GM12878 (cell line): ENCODE data around the gene ALG8. TPM values are rescaled to one million over a fixed set of nuclear protein-coding genes. Genes with fewer than 3 reads are reported as not detected.
"Not testable (repeated sequence)": the region's sequence is repeated elsewhere in the genome, so short reads cannot be mapped to it uniquely, and the experiment has no call there.

Experiments
- ATAC-seq: fragments of 200-7000 bp; cut with Tn5 transposase; 3 replicates; pipeline ENCODE4 v1.9.1; 2020; ENCODE audit warnings: mild to moderate bottlenecking, moderate library complexity
- BruUV-seq: library from RNA; stranded (reverse); fragments of 400-500 nt; replicated peaks from 2 replicates; lab custom pipeline; 2021; lab: Mats Ljungman, UMichigan
- CTCF ChIA-PET: fragments of 300-600 bp; sonication (Branson Sonifier 250); formaldehyde crosslinking; extraction: SDS; loops from one replicate; lab custom pipeline; 2021; ENCODE audit warnings: inconsistent platforms; lab: Yijun Ruan, JAX
- POLR2A ChIA-PET: fragments of 350-600 bp; formaldehyde crosslinking; extraction: SDS; loops from one replicate; lab custom pipeline; 2021; ENCODE audit warnings: inconsistent platforms; lab: Charles Lee
- RAD21 ChIA-PET: fragments of 300-600 bp; sonication (Branson Sonifier 250); formaldehyde crosslinking; loops from one replicate; lab custom pipeline; 2023; ENCODE audit warnings: antibody characterized with exemption; ENCODE audit not compliant: unreplicated experiment; lab: Charles Lee
- SMC1A ChIA-PET: fragments of 300-600 bp; sonication (Branson Sonifier 250); formaldehyde crosslinking; loops from one replicate; lab custom pipeline; 2023; ENCODE audit not compliant: unreplicated experiment, uncharacterized antibody; lab: Charles Lee
- DNase-seq: peaks from one replicate; pipeline ENCODE4 v3.0.0-alpha.2; 2011; ENCODE audit warnings: low read depth, low spot score
- FAIRE-seq: peaks from 3 replicates; lab custom pipeline; 2011; peaks lifted over from hg19 to GRCh38; lab: Jason Lieb, UNC
- H2AFZ ChIP-seq: 2 replicates; pipeline ENCODE4 v1.6.0; 2011; ENCODE audit warnings: low read depth, low read length, control low read depth; ENCODE audit not compliant: control insufficient read depth
- H3K27ac ChIP-seq: 2 replicates; pipeline ENCODE4 v1.5.1; 2011; ENCODE audit warnings: control low read depth; ENCODE audit not compliant: control insufficient read depth, insufficient read depth
- H3K27me3 ChIP-seq, 2 experiments: replicated peaks in 1 of 2; 2 replicates each; pipeline versions ENCODE4 v1.6.0 to v1.6.1; 2011; ENCODE audit warnings: low read length in 1 of 2; ENCODE audit not compliant: control insufficient read depth in 2 of 2, insufficient read depth in 2 of 2
- H3K36me3 ChIP-seq, 2 experiments: 2 replicates each; pipeline ENCODE4 v1.5.1; 2011; ENCODE audit warnings: low read length in 1 of 2; ENCODE audit not compliant: control insufficient read depth in 2 of 2, insufficient read depth in 2 of 2
- H3K4me1 ChIP-seq: 2 replicates; pipeline ENCODE4 v1.6.1; 2011; ENCODE audit warnings: mild to moderate bottlenecking, low read length, moderate library complexity, mixed read lengths; ENCODE audit not compliant: control insufficient read depth, insufficient read depth
- H3K4me2 ChIP-seq: 2 replicates; pipeline ENCODE4 v1.6.0; 2011; ENCODE audit warnings: control low read depth; ENCODE audit not compliant: control insufficient read depth, insufficient read depth
- H3K4me3 ChIP-seq: fragments of 200-600 bp; sonication (generic); 2 replicates; pipeline ENCODE4 v1.5.1; 2016
- H3K79me2 ChIP-seq: 2 replicates; pipeline ENCODE4 v1.6.0; 2011; ENCODE audit warnings: low read length; ENCODE audit not compliant: control insufficient read depth, insufficient read depth
- H3K9ac ChIP-seq: 2 replicates; pipeline ENCODE4 v1.8.0; 2011; ENCODE audit warnings: low read length, control low read depth, mixed read lengths; ENCODE audit not compliant: control insufficient read depth, insufficient read depth
- H3K9me3 ChIP-seq: replicated peaks from 3 replicates; pipeline ENCODE4 v1.5.1; 2011; ENCODE audit warnings: mild to moderate bottlenecking, low read length; ENCODE audit not compliant: control insufficient read depth, insufficient read depth
- H4K20me1 ChIP-seq: 2 replicates; pipeline ENCODE4 v1.6.0; 2011; ENCODE audit not compliant: control insufficient read depth, insufficient read depth
- HCFC1 ChIP-seq: fragments of 150-350 bp; IDR thresholded peaks from 2 replicates; pipeline ENCODE4 v1.6.1; 2014; ENCODE audit warnings: low read length
- NRF1 ChIP-seq: conservative IDR thresholded peaks from 2 replicates; pipeline ENCODE4 v1.6.1; 2011; ENCODE audit warnings: mild to moderate bottlenecking, low read depth, low read length, improper control_type of control experiment
- TCF12 ChIP-seq: IDR thresholded peaks from 2 replicates; pipeline ENCODE4 v1.6.1; 2011; ENCODE audit warnings: low read depth, mild to moderate bottlenecking, low read length
- WGBS: methylation state at CpG from one replicate; pipeline ENCODE4 v1.1.6; 2016; ENCODE audit warnings: low lambda C conversion rate; ENCODE audit not compliant: insufficient replicate concordance, insufficient coverage; ENCODE audit errors: missing lambda C conversion rate; 5-methylcytosine and 5-hydroxymethylcytosine counted together
- in situ Hi-C: fragments of 300-500 bp; cut with MboI; formaldehyde crosslinking; loops from 9 replicates; pipeline ENCODE4 v1.14.3; 2018; ENCODE audit warnings: mixed read lengths
- intact Hi-C: fragments of 100-400 bp; cut with micrococcal nuclease; formaldehyde crosslinking; loops from one replicate; pipeline ENCODE4 v1.14.2; 2022; ENCODE audit not compliant: unreplicated experiment
- polyA plus RNA-seq, 11 experiments: library from polyadenylated mRNA; depleted of rRNA in 4 of 11; unstranded in 6 of 11; stranded (reverse) in 5 of 11; fragments of >200 nt; fragmentation: Nextera tagmentation in 4 of 11; fragmentation: Illumina TruSeq in 1 of 11; extraction: Ambion mirVana in 4 of 11; extraction: Trizol in 1 of 11; gene quantifications; 1 replicate in 1 of 11; 2 replicates in 10 of 11; pipeline versions ENCODE4 v1.2.1 to v1.2.3, GENCODE V29; 2011 to 2016; ENCODE audit warnings: inconsistent platforms in 2 of 11, missing spikeins in 2 of 11, low read depth in 1 of 11
- total RNA-seq, 4 experiments: library from RNA; depleted of rRNA in 3 of 4; stranded (reverse); fragments of >200 nt in 3 of 4; fragmentation: Illumina TruSeq in 1 of 4; extraction: Trizol in 1 of 4; gene quantifications; 2 replicates each; pipeline versions ENCODE4 v1.2.1 to v1.2.3, GENCODE V29; 2013 to 2021

Gene ALG8
- total and polyA plus RNA-seq, 10 of the 15 experiments (the other 5 are each of a cell fraction or from before 2014, with no cell fraction given), result 45.7 to 105 (median 68.4) TPM

DNA sequence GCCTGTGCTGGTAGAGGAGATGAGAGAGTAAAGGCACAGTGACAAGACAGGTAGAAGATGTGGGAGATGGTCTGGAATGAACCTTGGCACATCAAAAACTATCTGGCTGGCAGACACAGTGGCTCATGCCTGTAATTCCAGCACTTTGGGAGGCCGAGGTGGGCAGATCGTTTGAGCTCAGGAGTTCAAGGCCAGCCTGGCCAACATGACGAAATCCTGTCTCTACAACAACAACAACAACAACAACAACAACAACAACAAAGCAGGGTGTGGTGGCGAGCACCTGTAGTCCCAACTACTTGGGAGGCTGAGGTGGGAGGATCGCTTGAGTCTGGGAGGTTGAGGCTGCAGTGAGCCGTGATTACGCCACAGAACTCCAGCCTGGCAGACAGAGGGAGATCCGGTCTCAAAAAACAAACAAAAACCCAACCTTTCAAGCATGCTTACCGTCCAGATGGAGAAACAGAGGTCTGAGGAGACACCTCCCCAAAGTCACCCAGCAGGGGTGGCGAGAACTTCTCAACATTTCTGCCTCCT is 37.2 kb upstream of the ALG8 start:
- ATAC-seq (no peak), FAIRE-seq (no peak), DNase-seq (no peak)
- Histone ChIP-seq H3K9me3 (no peaks in the 10 kb centered on the region), H2AFZ (no peak overlapping the region), H4K20me1 (no peaks in the 10 kb centered on the region), H3K4me1 (no peaks in the 10 kb centered on the region), H3K36me3 (peaks cover 0 to 4% of the 10 kb centered on the region in 2 experiments; a peak in 3 of 4 replicates), H3K9ac (no peak overlapping the region), H3K79me2 (no peaks in the 10 kb centered on the region), H3K27me3 (no peaks in the 10 kb centered on the region), H3K27ac (no peak overlapping the region), H3K4me2 (no peak overlapping the region), H3K4me3 (no peak overlapping the region)
- 82% methylated on average over 10 of the region's 10 CpGs for WGBS
- TF ChIP-seq NRF1, result no peak
- no peak for TF ChIP-seq HCFC1
- TF ChIP-seq TCF12, result no peak
- SMC1A ChIA-PET, result no interaction called here
- RAD21 ChIA-PET, result no interaction called here
- in situ Hi-C loops (no loop called here), intact Hi-C loops (no loop called here)
- POLR2A ChIA-PET, result no interaction called here
- BruUV-seq, result no TSS peak
- CTCF ChIA-PET, result no interaction called here

DNA sequence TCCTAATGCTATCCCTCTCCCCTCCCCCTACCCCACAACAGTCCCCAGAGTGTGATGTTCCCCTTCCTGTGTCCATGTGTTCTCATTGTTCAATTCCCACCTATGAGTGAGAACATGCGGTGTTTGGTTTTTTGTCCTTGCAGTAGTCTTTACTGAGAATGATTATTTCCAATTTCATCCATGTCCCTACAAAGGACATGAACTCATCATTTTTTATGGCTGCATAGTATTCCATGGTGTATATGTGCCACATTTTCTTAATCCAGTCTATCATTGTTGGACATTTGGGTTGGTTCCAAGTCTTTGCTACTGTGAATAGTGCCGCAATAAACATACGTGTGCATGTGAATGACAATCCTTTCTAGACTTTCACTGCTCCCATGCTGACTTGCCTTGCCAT is 36.4 kb upstream of the ALG8 start:
- H3K9ac ChIP-seq, ATAC-seq, POLR2A ChIA-PET, H3K79me2 ChIP-seq, FAIRE-seq, H3K27ac ChIP-seq, CTCF ChIA-PET, H3K9me3 ChIP-seq, H3K4me3 ChIP-seq, RAD21 ChIA-PET, in situ Hi-C loops, intact Hi-C loops, DNase-seq, H3K4me2 ChIP-seq, BruUV-seq, H3K36me3 ChIP-seq, H2AFZ ChIP-seq, H4K20me1 ChIP-seq, H3K27me3 ChIP-seq, H3K4me1 ChIP-seq: not testable (repeated sequence)
- SMC1A ChIA-PET, result interaction anchor here (0.6 kb wide), 1 partner anchor 44 kb away, joined by 3 read pairs; no protein-coding TSS in a partner anchor
- WGBS, result 100% methylated on average over 3 of the region's 3 CpGs
